ENCODE results near the gene LEFTY1. TPM values are rescaled to one million over a fixed set of nuclear protein-coding genes. Genes with fewer than 3 reads are reported as not detected.

LEFTY1 gene
- total and polyA plus RNA-seq, 4 donors = 0.42 to 1.4 (median 0.87) TPM

DNA sequence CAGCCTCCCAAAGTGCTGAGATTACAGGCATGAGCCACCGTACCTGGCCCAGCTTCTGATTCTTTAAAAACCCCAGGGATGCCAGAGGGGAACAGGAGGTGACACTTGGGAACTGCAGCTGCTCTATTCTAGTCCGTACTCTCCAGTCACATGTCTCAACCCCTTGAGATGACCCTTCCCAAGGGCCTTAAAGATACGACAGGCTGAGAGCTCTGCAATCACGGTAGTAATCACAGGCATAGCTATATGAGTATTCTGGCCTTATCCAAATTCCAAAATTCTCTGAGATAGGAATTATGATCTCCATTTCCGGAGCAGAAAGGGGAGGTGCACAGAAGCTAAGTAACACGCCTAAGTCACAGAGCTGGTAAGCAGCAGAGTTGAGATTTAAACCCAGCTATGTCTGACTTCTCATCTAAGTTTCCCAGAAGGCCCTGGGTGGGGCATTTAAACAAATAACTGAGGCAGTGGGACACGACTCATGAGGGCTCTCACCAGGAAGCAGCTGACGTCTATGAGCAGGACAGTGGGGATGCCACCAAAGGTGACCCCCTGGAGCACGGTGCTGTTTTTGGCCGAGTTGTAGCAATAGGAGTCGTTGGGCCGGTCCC, 11.9 kb downstream of the LEFTY1 start:
- H3K9me3 ChIP-seq (ENCODE audit: control insufficient read depth in 4 of 4, low read length in 3 of 4) = no peaks in the 10 kb centered on the region
- no peak for DNase-seq (ENCODE audit: low spot score)
- H3K27me3 ChIP-seq (ENCODE audit: control insufficient read depth in 4 of 4, insufficient read depth in 4 of 4, low read length in 3 of 4) = no peaks in the 10 kb centered on the region
- H3K36me3 ChIP-seq (ENCODE audit: control insufficient read depth in 4 of 4, insufficient read depth in 3 of 4, low read depth in 1 of 4, low read length in 3 of 4) = peaks cover 0 to 30% (median 14%) of the 10 kb centered on the region in 4 donors
- H3K27ac ChIP-seq (ENCODE audit: low read depth in 1 of 2, low read length in 2 of 2) = peak overlapping the region in 1 of 2 donors; percentile 98
- no peak overlapping the region for H3K9ac ChIP-seq (ENCODE audit: low read depth in 1 of 2, low read length in 2 of 2)
- TF ChIP-seq FOXA1 (IDR thresholded peaks at IDR 0.05) = no peak
- no peak overlapping the region for H3K4me3 ChIP-seq (ENCODE audit: low read depth in 1 of 3, low read length in 3 of 3)
- peaks cover 22 to 48% (median 43%) of the 10 kb centered on the region in 4 donors for H3K4me1 ChIP-seq (ENCODE audit: control insufficient read depth in 4 of 4, insufficient read depth in 4 of 4, low read length in 3 of 4)
- WGBS = 84% methylated on average over 12 of the region's 12 CpGs

DNA sequence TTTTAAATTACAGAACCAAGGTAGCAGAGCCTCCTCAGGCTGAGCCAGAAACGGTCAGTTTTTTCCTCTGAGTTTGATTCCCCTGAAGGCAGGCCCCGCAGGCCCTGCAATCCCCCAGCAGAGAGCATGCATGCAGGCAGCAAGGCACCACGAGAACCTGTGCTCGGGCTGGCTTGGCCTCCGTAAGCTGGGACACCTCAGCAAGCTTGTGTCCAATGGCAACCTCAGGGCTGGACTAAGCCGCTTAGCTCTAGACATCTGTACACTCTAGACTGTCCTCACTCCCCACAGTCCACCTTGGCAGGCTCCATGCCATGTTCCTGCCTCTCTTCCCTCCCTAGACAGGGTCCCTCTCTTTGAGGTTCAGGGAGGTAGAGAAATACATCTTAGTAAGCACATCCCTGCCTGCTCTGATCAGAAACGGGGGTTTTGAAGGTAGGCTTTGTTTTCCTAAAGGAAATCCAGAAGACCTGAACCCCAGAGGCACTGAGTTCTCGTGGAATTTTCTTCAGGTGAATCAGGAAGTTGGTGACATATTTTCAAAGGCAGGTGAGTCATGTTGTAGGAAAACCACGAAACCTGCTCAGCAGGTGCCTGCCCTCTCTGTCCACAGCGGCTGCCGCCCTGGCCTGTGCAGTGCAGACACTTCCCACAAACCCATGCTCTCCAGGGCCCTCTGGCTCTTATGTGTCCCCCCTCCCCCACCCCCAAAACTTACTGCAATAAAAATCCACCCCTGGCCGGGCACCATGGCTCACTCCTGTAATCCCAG, 13.7 kb downstream of the LEFTY1 start:
- Histone ChIP-seq H3K27me3 (ENCODE audit: control insufficient read depth in 4 of 4, insufficient read depth in 4 of 4, low read length in 3 of 4) (no peaks in the 10 kb centered on the region), H3K4me3 (ENCODE audit: low read depth in 1 of 3, low read length in 3 of 3) (no peak overlapping the region), H3K4me1 (ENCODE audit: control insufficient read depth in 4 of 4, insufficient read depth in 4 of 4, low read length in 3 of 4) (peaks cover 16 to 35% (median 31%) of the 10 kb centered on the region in 4 donors), H3K27ac (ENCODE audit: low read depth in 1 of 2, low read length in 2 of 2) (peak overlapping the region in 1 of 2 donors; percentile 0), H3K9me3 (ENCODE audit: control insufficient read depth in 4 of 4, low read length in 3 of 4) (no peaks in the 10 kb centered on the region), H3K36me3 (ENCODE audit: control insufficient read depth in 4 of 4, insufficient read depth in 3 of 4, low read depth in 1 of 4, low read length in 3 of 4) (peaks cover 2 to 46% (median 25%) of the 10 kb centered on the region in 4 donors), H3K9ac (ENCODE audit: low read depth in 1 of 2, low read length in 2 of 2) (no peak overlapping the region)
- 90% methylated on average over 12 of the region's 12 CpGs for WGBS
- no peak for DNase-seq (ENCODE audit: low spot score)
- TF ChIP-seq JUND (IDR thresholded peaks at IDR 0.05) (peak in 1 of 2 donors; percentile 25), HNF4G (IDR thresholded peaks at IDR 0.05) (no peak)

- TF ChIP-seq ATF3 (IDR thresholded peaks at IDR 0.05) = no peak
- no peak for DNase-seq (ENCODE audit: low spot score)
- H3K4me3 ChIP-seq (ENCODE audit: low read depth in 1 of 3, low read length in 3 of 3) = no peak overlapping the region
- H3K9me3 ChIP-seq (ENCODE audit: control insufficient read depth in 4 of 4, low read length in 3 of 4) = no peaks in the 10 kb centered on the region
- H3K9ac ChIP-seq (ENCODE audit: low read depth in 1 of 2, low read length in 2 of 2) = no peak overlapping the region
- WGBS = 95% methylated on average over 11 of the region's 11 CpGs
- no peaks in the 10 kb centered on the region for H3K27me3 ChIP-seq (ENCODE audit: control insufficient read depth in 4 of 4, insufficient read depth in 4 of 4, low read length in 3 of 4)
- H3K36me3 ChIP-seq (ENCODE audit: control insufficient read depth in 4 of 4, insufficient read depth in 3 of 4, low read depth in 1 of 4, low read length in 3 of 4) = peaks cover 2 to 46% (median 27%) of the 10 kb centered on the region in 4 donors
- no peak overlapping the region for H3K27ac ChIP-seq (ENCODE audit: low read depth in 1 of 2, low read length in 2 of 2)
- H3K4me1 ChIP-seq (ENCODE audit: control insufficient read depth in 4 of 4, insufficient read depth in 4 of 4, low read length in 3 of 4) = peaks cover 10 to 27% (median 23%) of the 10 kb centered on the region in 4 donors
These were observed 14.5 kb downstream of the LEFTY1 start for GRCh38 chr1:225874431-225874830.

- Histone ChIP-seq H3K36me3 (ENCODE audit: control insufficient read depth in 4 of 4, insufficient read depth in 3 of 4, low read depth in 1 of 4, low read length in 3 of 4) (peaks cover 4 to 55% (median 36%) of the 10 kb centered on the region in 4 donors), H3K9me3 (ENCODE audit: control insufficient read depth in 4 of 4, low read length in 3 of 4) (no peaks in the 10 kb centered on the region), H3K9ac (ENCODE audit: low read depth in 1 of 2, low read length in 2 of 2) (no peak overlapping the region), H3K4me3 (ENCODE audit: low read depth in 1 of 3, low read length in 3 of 3) (no peak overlapping the region), H3K4me1 (ENCODE audit: control insufficient read depth in 4 of 4, insufficient read depth in 4 of 4, low read length in 3 of 4) (peaks cover 4 to 16% (median 13%) of the 10 kb centered on the region in 4 donors), H3K27ac (ENCODE audit: low read depth in 1 of 2, low read length in 2 of 2) (no peak overlapping the region), H3K27me3 (ENCODE audit: control insufficient read depth in 4 of 4, insufficient read depth in 4 of 4, low read length in 3 of 4) (no peaks in the 10 kb centered on the region)
- 91% methylated on average over 10 of the region's 10 CpGs for WGBS
- no peak for DNase-seq (ENCODE audit: low spot score)
- no peak for TF ChIP-seq JUND (IDR thresholded peaks at IDR 0.05)
- TF ChIP-seq EGR1 (IDR thresholded peaks at IDR 0.05; ENCODE audit: low read depth in 2 of 2) = no peak
- TF ChIP-seq NR2F2 (IDR thresholded peaks at IDR 0.05) = no peak
- TF ChIP-seq FOXA1 (IDR thresholded peaks at IDR 0.05) = no peak
- TF ChIP-seq TAF1 (conservative IDR thresholded peaks at IDR 0.05) = no peak
- no peak for TF ChIP-seq RAD21 (IDR thresholded peaks at IDR 0.05)
- TF ChIP-seq, protein P1, sequence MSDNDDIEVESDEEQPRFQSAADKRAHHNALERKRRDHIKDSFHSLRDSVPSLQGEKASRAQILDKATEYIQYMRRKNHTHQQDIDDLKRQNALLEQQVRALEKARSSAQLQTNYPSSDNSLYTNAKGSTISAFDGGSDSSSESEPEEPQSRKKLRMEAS (IDR thresholded peaks at IDR 0.05) = no peak
- TF ChIP-seq RXRA (IDR thresholded peaks at IDR 0.05) = no peak
- TF ChIP-seq SP1 (IDR thresholded peaks at IDR 0.05) = no peak
- TF ChIP-seq ATF3 (IDR thresholded peaks at IDR 0.05) = no peak
These were observed 15.6 kb downstream of the LEFTY1 start for GRCh38 chr1:225873281-225873850.
